Eye (tissue), 1 donor: Measurements from ENCODE around the gene TPRN.

ENCODE experiments used
- DNase-seq: peaks from one replicate; pipeline ENCODE4 v3.0.0-alpha.2; 2015

Gene TPRN

GRCh38 chr9:137188086-137188489, 12.5 kb downstream of the TPRN start:
- DNase-seq, result no peak

GRCh38 chr9:137187386-137187785, 13.2 kb downstream of the TPRN start:
- DNase-seq, result no peak

- no peak for DNase-seq
Observed at GRCh38 chr9:137186385-137186784, 14.2 kb downstream of the TPRN start.

- DNase-seq, result no peak
Observed at GRCh38 chr9:137185921-137186320, 14.6 kb downstream of the TPRN start.

- no peak for DNase-seq
Observed at GRCh38 chr9:137184881-137185660, 15.5 kb downstream of the TPRN start.

GRCh38 chr9:137183980-137184595, 16.5 kb downstream of the TPRN start:
- no peak for DNase-seq

GRCh38 chr9:137182836-137183235, 17.7 kb downstream of the TPRN start:
- no peak for DNase-seq

- no peak for DNase-seq
Observed at GRCh38 chr9:137181680-137182079, 18.9 kb downstream of the TPRN start.

- DNase-seq, result no peak
Observed at GRCh38 chr9:137180491-137180890, 20.1 kb downstream of the TPRN start.

- DNase-seq, result no peak
Observed at GRCh38 chr9:137179761-137180160, 20.8 kb downstream of the TPRN start.

GRCh38 chr9:137178939-137179630, 21.5 kb downstream of the TPRN start:
- DNase-seq, result no peak

- DNase-seq, result no peak
Observed at GRCh38 chr9:137178201-137178938, 22.2 kb downstream of the TPRN start.

GRCh38 chr9:137176302-137177182, 24.0 kb downstream of the TPRN start:
- no peak for DNase-seq

- DNase-seq, result no peak
Observed at GRCh38 chr9:137175345-137175961, 25.1 kb downstream of the TPRN start.

- DNase-seq, result no peak
Observed at GRCh38 chr9:137174722-137175293, 25.7 kb downstream of the TPRN start.

GRCh38 chr9:137173796-137174664, 26.5 kb downstream of the TPRN start:
- no peak for DNase-seq

- DNase-seq, result no peak
Observed at GRCh38 chr9:137172901-137173795, 27.4 kb downstream of the TPRN start.

- DNase-seq, result no peak
Observed at GRCh38 chr9:137171149-137171900, 29.2 kb downstream of the TPRN start.
